ENCODE measurements around the gene PITHD1.
"Not testable (repeated sequence)": the region's sequence is repeated elsewhere in the genome, so short reads cannot be mapped to it uniquely, and the experiment has no call there.

PITHD1 gene

GRCh38 chr1:23763041-23763577 is 15.1 kb upstream of the PITHD1 start:
- Histone ChIP-seq H3K27me3 (no peaks in the 10 kb centered on the region), H3K27ac (no peak overlapping the region), H3K36me3 (peaks cover 72 to 98% (median 85%) of the 10 kb centered on the region in 11 experiments), H4K20me1 (peaks cover 25 to 69% (median 60%) of the 10 kb centered on the region in 11 experiments; a peak in 19 of 22 replicates), H3K9me3 (replicated peaks in 1 of 11) (no peaks in the 10 kb centered on the region), H3K4me1 (peaks cover 0 to 22% (median 15%) of the 10 kb centered on the region in 10 experiments; a peak in 12 of 20 replicates), H3K4me2 (peak overlapping the region in 4 of 11 experiments; percentile 15 to 23 (median 19); a peak in 4 of 22 replicates), H3K9ac (no peak overlapping the region), H3K4me3 (no peak overlapping the region)
- no peak for TF ChIP-seq Cebpa-rat (IDR thresholded peaks at IDR 0.05)

DNA sequence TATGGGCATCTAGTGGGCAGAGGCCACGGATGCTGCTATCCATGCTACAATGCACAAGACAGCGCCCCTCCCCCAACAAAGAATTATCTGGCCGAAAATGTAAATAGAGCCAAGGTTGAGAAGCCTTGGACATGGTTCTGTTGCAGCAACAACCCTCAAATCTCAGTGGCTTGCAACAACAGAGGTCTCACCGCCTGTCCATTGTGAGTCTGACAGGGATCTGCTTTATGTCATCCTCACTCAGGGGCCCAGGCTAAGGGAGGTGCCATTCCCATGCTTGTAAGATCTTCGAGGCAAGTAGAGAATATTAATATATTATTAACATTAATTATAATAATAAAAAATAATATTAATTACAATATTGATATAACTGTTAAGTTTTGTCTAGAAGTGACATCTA is 9.5 kb upstream of the PITHD1 start:
- no peak overlapping the region for H3K9ac ChIP-seq
- no peak for TF ChIP-seq Cebpa-rat (IDR thresholded peaks at IDR 0.05)
- H3K9me3 ChIP-seq (replicated peaks in 1 of 11): no peaks in the 10 kb centered on the region
- no peak overlapping the region for H3K27ac ChIP-seq
- H3K4me1 ChIP-seq: peaks cover 0 to 22% (median 14%) of the 10 kb centered on the region in 10 experiments; a peak in 13 of 20 replicates
- H3K36me3 ChIP-seq: peaks cover 22 to 71% (median 48%) of the 10 kb centered on the region in 11 experiments; a peak in 21 of 22 replicates
- H3K4me3 ChIP-seq: no peak overlapping the region
- no peaks in the 10 kb centered on the region for H3K27me3 ChIP-seq
- no peak overlapping the region for H3K4me2 ChIP-seq
- peaks cover 0 to 14% (median 7%) of the 10 kb centered on the region in 11 experiments; a peak in 8 of 22 replicates for H4K20me1 ChIP-seq

GRCh38 chr1:23772049-23772853 is 6.0 kb upstream of the PITHD1 start:
- TF ChIP-seq Cebpa-rat (IDR thresholded peaks at IDR 0.05): no peak
- Histone ChIP-seq H3K36me3 (peaks cover 0 to 37% (median 26%) of the 10 kb centered on the region in 11 experiments; a peak in 15 of 22 replicates), H3K27ac (no peak overlapping the region), H3K4me1 (peaks cover 7 to 32% (median 19%) of the 10 kb centered on the region in 10 experiments), H3K4me2 (peak overlapping the region in 5 of 11 experiments; percentile 26 to 47 (median 36); a peak in 10 of 22 replicates), H3K9ac (peak overlapping the region in 2 of 11 experiments; percentile 12 to 26; a peak in 1 of 22 replicates), H3K4me3 (no peak overlapping the region), H3K9me3 (replicated peaks in 1 of 11) (no peaks in the 10 kb centered on the region), H4K20me1 (no peaks in the 10 kb centered on the region), H3K27me3 (no peaks in the 10 kb centered on the region)

DNA sequence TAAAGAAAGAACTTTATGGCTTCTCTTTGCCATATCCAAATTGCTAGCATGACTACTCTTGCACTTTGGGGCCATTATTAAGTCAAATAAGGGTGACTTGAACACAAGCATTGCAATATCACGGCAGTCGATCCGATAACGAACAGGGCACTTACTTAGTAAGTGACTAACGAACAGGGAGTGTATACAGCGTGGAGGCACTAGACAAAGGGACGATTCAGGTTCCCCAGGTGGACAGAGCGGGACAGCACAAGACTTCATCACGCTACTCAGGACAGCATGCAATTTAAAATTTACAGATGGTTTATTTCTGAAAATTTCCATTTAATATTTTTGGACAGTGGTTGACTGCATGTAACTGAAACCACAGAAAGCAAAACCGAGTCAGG is 5.4 kb upstream of the PITHD1 start:
- Histone ChIP-seq H3K4me3 (no peak overlapping the region), H3K4me2 (peak overlapping the region in 6 of 11 experiments; percentile 9 to 47 (median 34); a peak in 11 of 22 replicates), H3K27ac (no peak overlapping the region)

GRCh38 chr1:23774174-23774880 is 3.9 kb upstream of the PITHD1 start:
- peak overlapping the region in 1 of 11 experiments; percentile 29; a peak in 1 of 22 replicates for H3K9ac ChIP-seq

More for the DNA sequence above, 5.4 kb upstream of the PITHD1 start:
- H4K20me1 ChIP-seq: no peaks in the 10 kb centered on the region
- H3K36me3 ChIP-seq: peaks cover 0 to 32% (median 20%) of the 10 kb centered on the region in 11 experiments; a peak in 13 of 22 replicates
- peak overlapping the region in 4 of 11 experiments; percentile 6 to 32 (median 19); a peak in 2 of 22 replicates for H3K9ac ChIP-seq
- H3K27me3 ChIP-seq: no peaks in the 10 kb centered on the region
- TF ChIP-seq Cebpa-rat (IDR thresholded peaks at IDR 0.05): no peak
- H3K4me1 ChIP-seq: peaks cover 12 to 38% (median 25%) of the 10 kb centered on the region in 10 experiments
- H3K9me3 ChIP-seq (replicated peaks in 1 of 11): no peaks in the 10 kb centered on the region

DNA sequence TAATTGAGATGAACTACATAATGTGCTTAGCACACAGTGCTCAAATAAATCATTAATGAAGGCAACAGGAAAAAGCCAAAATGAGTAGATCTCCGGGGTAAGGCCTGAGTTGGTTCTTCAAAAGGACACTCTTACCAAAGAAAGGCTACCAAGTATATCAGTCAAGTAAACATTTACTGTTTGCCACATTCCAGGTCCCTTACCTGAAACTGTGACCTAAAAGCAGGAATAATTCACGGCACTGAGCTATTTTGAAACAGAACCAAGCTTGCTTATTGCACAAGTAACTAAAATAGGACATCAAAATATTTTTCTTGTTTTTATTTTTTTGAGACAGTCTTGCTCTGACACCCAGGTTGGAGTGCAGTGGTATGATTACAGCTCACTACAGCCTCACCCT is 2.0 kb upstream of the PITHD1 start:
- peaks cover 9 to 25% (median 18%) of the 10 kb centered on the region in 11 experiments; a peak in 20 of 22 replicates for H3K36me3 ChIP-seq
- no peaks in the 10 kb centered on the region for H3K9me3 ChIP-seq (replicated peaks in 1 of 11)
- no peak overlapping the region for H3K4me3 ChIP-seq
- H3K9ac ChIP-seq: peak overlapping the region in 8 of 11 experiments; percentile 11 to 97 (median 42); a peak in 9 of 22 replicates
- peaks cover 31 to 53% (median 42%) of the 10 kb centered on the region in 10 experiments for H3K4me1 ChIP-seq
- 0 out of 22 replicates have a peak overlapping the region, but pooled peaks of 3 of the 11 experiments have one; percentile 87 to 97 (median 96) for H3K4me2 ChIP-seq
- no peak overlapping the region for H3K27ac ChIP-seq
- peaks cover 0 to 27% (median 14%) of the 10 kb centered on the region in 11 experiments; a peak in 19 of 22 replicates for H4K20me1 ChIP-seq
- no peaks in the 10 kb centered on the region for H3K27me3 ChIP-seq
- TF ChIP-seq Cebpa-rat (IDR thresholded peaks at IDR 0.05): no peak

More at GRCh38 chr1:23774174-23774880, 3.9 kb upstream of the PITHD1 start:
- no peaks in the 10 kb centered on the region for H3K9me3 ChIP-seq (replicated peaks in 1 of 11)
- H3K36me3 ChIP-seq: peaks cover 0 to 18% (median 9%) of the 10 kb centered on the region in 11 experiments; a peak in 9 of 22 replicates
- H3K4me3 ChIP-seq: no peak overlapping the region
- H3K27me3 ChIP-seq: no peaks in the 10 kb centered on the region
- H3K4me1 ChIP-seq: peaks cover 16 to 44% (median 31%) of the 10 kb centered on the region in 10 experiments
- peaks cover 0 to 10% (median 7%) of the 10 kb centered on the region in 11 experiments; a peak in 18 of 22 replicates for H4K20me1 ChIP-seq
- no peak for TF ChIP-seq Cebpa-rat (IDR thresholded peaks at IDR 0.05)
- peak overlapping the region in 1 of 11 experiments; percentile 26; a peak in 1 of 22 replicates for H3K4me2 ChIP-seq
- no peak overlapping the region for H3K27ac ChIP-seq

- H3K27me3 ChIP-seq: no peaks in the 10 kb centered on the region
- no peaks in the 10 kb centered on the region for H3K9me3 ChIP-seq (replicated peaks in 1 of 11)
- H4K20me1 ChIP-seq: peaks cover 0 to 62% (median 18%) of the 10 kb centered on the region in 11 experiments; a peak in 20 of 22 replicates
- TF ChIP-seq Cebpa-rat (IDR thresholded peaks at IDR 0.05): no peak
- H3K9ac ChIP-seq: peak overlapping the region; percentile 86 to 97 (median 92); a peak in 20 of 22 replicates
- peaks cover 32 to 54% (median 51%) of the 10 kb centered on the region in 11 experiments for H3K36me3 ChIP-seq
- peak overlapping the region in 5 of 11 experiments; percentile 2 to 78 (median 72); a peak in 6 of 22 replicates for H3K27ac ChIP-seq
- peak overlapping the region; percentile 72 to 92 (median 84); a peak in 14 of 20 replicates for H3K4me3 ChIP-seq
- H3K4me2 ChIP-seq: peak overlapping the region; percentile 82 to 100 (median 97)
- peaks cover 25 to 67% (median 31%) of the 10 kb centered on the region in 10 experiments for H3K4me1 ChIP-seq
Observed at GRCh38 chr1:23779826-23780371, 1.7 kb downstream of the PITHD1 start.

DNA sequence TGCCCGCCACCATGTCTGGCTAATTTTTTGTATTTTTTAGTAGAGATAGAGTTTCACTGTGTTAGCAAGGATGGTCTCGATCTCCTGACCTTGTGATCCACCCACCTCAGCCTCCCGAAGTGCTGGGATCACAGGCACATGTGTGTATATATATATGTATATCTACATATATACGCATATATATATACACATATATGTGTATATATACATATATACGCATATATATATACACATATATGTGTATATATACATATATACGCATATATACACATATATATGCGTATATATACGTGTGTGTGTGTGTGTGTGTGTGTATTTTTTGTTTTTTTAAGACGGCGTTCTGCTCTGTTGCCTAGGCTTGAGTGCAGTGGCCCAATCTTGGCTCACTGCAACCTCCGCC is 4.9 kb downstream of the PITHD1 start:
- not testable (repeated sequence) for H3K27me3 ChIP-seq, H3K27ac ChIP-seq
- H4K20me1 ChIP-seq: peaks cover 0 to 72% (median 18%) of the 10 kb centered on the region in 11 experiments; a peak in 20 of 22 replicates

More for the DNA sequence above, 4.9 kb downstream of the PITHD1 start:
- H3K4me3 ChIP-seq; H3K4me2 ChIP-seq; H3K9me3 ChIP-seq (replicated peaks in 1 of 11); H3K9ac ChIP-seq: not testable (repeated sequence)
- Histone ChIP-seq H3K4me1 (peaks cover 15 to 68% (median 17%) of the 10 kb centered on the region in 10 experiments), H3K36me3 (peaks cover 59 to 87% (median 83%) of the 10 kb centered on the region in 11 experiments)

Measured in BLaER1 treated with 17β-estradiol and CSF1 and Interleukin-3, amounts not matched to agents 10 nM and 100 nM (cell line).